Endothelial cell of umbilical vein (primary cell): ENCODE data around the gene ZNF12. TPM values are rescaled to one million over a fixed set of nuclear protein-coding genes. Genes with fewer than 3 reads are reported as not detected.

Source experiments
- BruUV-seq: library from RNA; stranded (reverse); fragments of 400-500 nt; replicated peaks from 2 replicates; lab custom pipeline; 2021; lab: Mats Ljungman, UMichigan
- CTCF ChIA-PET: fragments of 300-600, 350-600 bp; sonication (Branson Sonifier 250); formaldehyde crosslinking; loops from one replicate; lab custom pipeline; 2021; ENCODE audit warnings: antibody characterized with exemption, inconsistent platforms; lab: Charles Lee
- POLR2A ChIA-PET: fragments of 300-600, 350-600 bp; sonication (Branson Sonifier 250); formaldehyde crosslinking; loops from one replicate; lab custom pipeline; 2021; ENCODE audit warnings: antibody characterized with exemption, inconsistent platforms; lab: Charles Lee
- DNase-seq: peaks from one replicate; pipeline ENCODE4 v3.0.0-alpha.2; 2011; ENCODE audit warnings: low read depth, low spot score
- FAIRE-seq: peaks from 2 replicates; lab custom pipeline; 2011; peaks lifted over from hg19 to GRCh38; lab: Jason Lieb, UNC
- H2AFZ ChIP-seq: 2 replicates; pipeline ENCODE4 v1.6.0; 2012; ENCODE audit warnings: low read depth, low read length, control low read depth, inconsistent platforms
- H3K27ac ChIP-seq: 2 replicates; pipeline ENCODE4 v1.5.1; 2011; ENCODE audit warnings: low read depth, mild to moderate bottlenecking, control low read depth, low read length, moderate library complexity; ENCODE audit not compliant: insufficient read depth
- H3K27me3 ChIP-seq, 2 experiments: 2 replicates each; pipeline versions ENCODE4 v1.6.0 to v1.6.1; 2011; ENCODE audit warnings: low read length in 2 of 2, mixed read lengths in 1 of 2; ENCODE audit not compliant: control insufficient read depth in 2 of 2, insufficient read depth in 2 of 2
- H3K36me3 ChIP-seq, 2 experiments: 2 replicates in 1 of 2; 3 replicates in 1 of 2; pipeline ENCODE4 v1.5.1; 2011; ENCODE audit warnings: low read length in 2 of 2, mild to moderate bottlenecking in 1 of 2, moderate library complexity in 1 of 2; ENCODE audit not compliant: control insufficient read depth in 2 of 2, insufficient read depth in 2 of 2; ENCODE audit errors: extremely low read depth in 1 of 2
- H3K4me1 ChIP-seq: 3 replicates; pipeline ENCODE4 v1.5.1; 2011; ENCODE audit warnings: mild to moderate bottlenecking, low read length; ENCODE audit not compliant: control insufficient read depth, insufficient read depth; ENCODE audit errors: extremely low read depth
- H3K4me2 ChIP-seq: 2 replicates; pipeline ENCODE4 v1.6.1; 2011; ENCODE audit warnings: low read length, control low read depth, mixed read lengths; ENCODE audit not compliant: insufficient read depth
- H3K4me3 ChIP-seq, 3 experiments: fragments of 200-600 bp in 1 of 3; sonication (generic), shearing (Covaris generic) in 1 of 3; replicated peaks in 1 of 3; 2 replicates each; pipeline ENCODE4 v1.5.1; 2011 to 2016; ENCODE audit warnings: control low read depth in 3 of 3, low read length in 3 of 3, mild to moderate bottlenecking in 2 of 3, inconsistent platforms in 1 of 3, low read depth in 1 of 3, moderate library complexity in 1 of 3; ENCODE audit not compliant: insufficient read depth in 1 of 3
- H3K79me2 ChIP-seq: 2 replicates; pipeline ENCODE4 v1.6.0; 2012; ENCODE audit warnings: low read length, inconsistent platforms; ENCODE audit not compliant: control insufficient read depth, insufficient read depth
- H3K9ac ChIP-seq: replicated peaks from 2 replicates; pipeline ENCODE3; 2011; ENCODE audit warnings: low read length, control low read depth; ENCODE audit not compliant: insufficient read depth; ENCODE audit errors: extremely low read depth
- H3K9me1 ChIP-seq: replicated peaks from 3 replicates; pipeline ENCODE4 v1.6.0; 2011; ENCODE audit warnings: mild to moderate bottlenecking, low read length; ENCODE audit not compliant: control insufficient read depth, insufficient read depth; ENCODE audit errors: extremely low read depth
- H3K9me3 ChIP-seq: replicated peaks from 2 replicates; pipeline ENCODE4 v1.5.1; 2012; ENCODE audit warnings: low read length, inconsistent platforms; ENCODE audit not compliant: control insufficient read depth, insufficient read depth
- H4K20me1 ChIP-seq: replicated peaks from 2 replicates; pipeline ENCODE3; 2011; ENCODE audit warnings: mild to moderate bottlenecking, low read length; ENCODE audit not compliant: control insufficient read depth, insufficient read depth; ENCODE audit errors: extremely low read depth
- CTCF ChIP-seq, 2 donors: IDR thresholded peaks; 1 replicate in 1 of 2; 2 replicates in 1 of 2; pipeline ENCODE4 v1.5.1; 2011; ENCODE audit warnings: low read length in 2 of 2, mild to moderate bottlenecking in 2 of 2, moderate library complexity in 2 of 2, control low read depth in 1 of 2, inconsistent platforms in 1 of 2, low read depth in 1 of 2; ENCODE audit not compliant: insufficient read depth in 1 of 2; ENCODE audit errors: extremely low read depth in 1 of 2
- EZH2 ChIP-seq: IDR thresholded peaks from 2 replicates; pipeline ENCODE4 v1.6.1; 2012; ENCODE audit warnings: borderline replicate concordance, low read depth, mild to moderate bottlenecking, moderate library complexity, low read length, inconsistent platforms; ENCODE audit not compliant: severe bottlenecking
- FOS ChIP-seq: IDR thresholded peaks from 2 replicates; pipeline ENCODE4 v1.6.1; 2011; ENCODE audit warnings: mild to moderate bottlenecking, low read length, moderate library complexity, borderline replicate concordance; ENCODE audit not compliant: insufficient read depth
- GATA2 ChIP-seq: IDR thresholded peaks from 2 replicates; pipeline ENCODE4 v1.7.0; 2011; ENCODE audit warnings: low read depth, mild to moderate bottlenecking, moderate library complexity, mixed read lengths, low read length; ENCODE audit not compliant: insufficient read length, insufficient read depth
- JUN ChIP-seq: IDR thresholded peaks from 2 replicates; pipeline ENCODE4 v1.6.1; 2011; ENCODE audit warnings: borderline replicate concordance, low read depth; ENCODE audit not compliant: insufficient read length, insufficient read depth
- MAX ChIP-seq: IDR thresholded peaks from 2 replicates; pipeline ENCODE4 v1.6.1; 2011; ENCODE audit not compliant: insufficient read depth, insufficient read length
- MYC ChIP-seq: IDR thresholded peaks from one replicate; pipeline ENCODE4 v1.6.1; 2011; ENCODE audit warnings: mild to moderate bottlenecking, low read depth, low read length
- POLR2A ChIP-seq: IDR thresholded peaks from 2 replicates; pipeline ENCODE4 v1.6.1; 2012; ENCODE audit warnings: low read depth, mild to moderate bottlenecking, control low read depth, low read length
- POLR2AphosphoS5 ChIP-seq: IDR thresholded peaks from 2 replicates; pipeline ENCODE4 v1.6.1; 2012; ENCODE audit warnings: low read depth, mild to moderate bottlenecking, control low read depth, low read length, moderate library complexity; ENCODE audit not compliant: insufficient read depth
- dilution Hi-C: fragments of 300-500 bp; cut with MboI; formaldehyde crosslinking; loops from one replicate; pipeline ENCODE4 v1.15.0; 2019; ENCODE audit warnings: low sequenced_read_pairs; ENCODE audit not compliant: extremely low pct_ligation_motif_present
- intact Hi-C: fragments of 100-400 bp; cut with micrococcal nuclease; formaldehyde crosslinking; loops from one replicate; pipeline ENCODE4 v1.10.0; 2022
- polyA plus RNA-seq, 4 experiments: library from polyadenylated mRNA; depleted of rRNA in 3 of 4; stranded (reverse) in 3 of 4; unstranded in 1 of 4; fragments of >200 nt; gene quantifications; 2 replicates each; pipeline versions ENCODE4 v1.2.1 to v1.2.3, GENCODE V29; 2011 to 2012; ENCODE audit warnings: missing spikeins in 1 of 4
- total RNA-seq: library from RNA; stranded (reverse); gene quantifications from 2 replicates; pipeline ENCODE4 v1.2.3, GENCODE V29; 2021

The ZNF12 gene
- total and polyA plus RNA-seq, 2 donors (not counting 3 experiments of a cell fraction or from before 2014, with no cell fraction given): 5.0 to 13.4 TPM

GRCh38 chr7:6649241-6649961 is 57.3 kb downstream of the ZNF12 start:
- H3K9me3 ChIP-seq: no peaks in the 10 kb centered on the region
- TF ChIP-seq FOS (no peak), POLR2AphosphoS5 (no peak), MAX (no peak), JUN (no peak), EZH2 (no peak), MYC (no peak), GATA2 (no peak), CTCF (IDR thresholded peaks at IDR 0.05; ENCODE audit: extremely low read depth in 1 of 2, insufficient read depth in 1 of 2, low read depth in 1 of 2, low read length in 2 of 2) (no peak), POLR2A (no peak)
- no TSS peak for BruUV-seq
- CTCF ChIA-PET: no interaction called here
- FAIRE-seq: no peak
- H3K27ac ChIP-seq: no peak overlapping the region
- no peaks in the 10 kb centered on the region for H4K20me1 ChIP-seq
- H3K4me3 ChIP-seq: no peak overlapping the region
- no peak overlapping the region for H3K4me2 ChIP-seq
- no peak overlapping the region for H2AFZ ChIP-seq
- H3K4me1 ChIP-seq: no peaks in the 10 kb centered on the region
- no peaks in the 10 kb centered on the region for H3K79me2 ChIP-seq
- DNase-seq: no peak
- no peaks in the 10 kb centered on the region for H3K9me1 ChIP-seq
- POLR2A ChIA-PET: no interaction called here
- H3K27me3 ChIP-seq: no peaks in the 10 kb centered on the region
- dilution Hi-C loops (no loop called here), intact Hi-C loops (no loop called here)
- peaks cover 3 to 25% of the 10 kb centered on the region in 2 experiments for H3K36me3 ChIP-seq
- H3K9ac ChIP-seq: no peak overlapping the region
